ENCODE results near the gene SBF2.

Gene SBF2

DNA sequence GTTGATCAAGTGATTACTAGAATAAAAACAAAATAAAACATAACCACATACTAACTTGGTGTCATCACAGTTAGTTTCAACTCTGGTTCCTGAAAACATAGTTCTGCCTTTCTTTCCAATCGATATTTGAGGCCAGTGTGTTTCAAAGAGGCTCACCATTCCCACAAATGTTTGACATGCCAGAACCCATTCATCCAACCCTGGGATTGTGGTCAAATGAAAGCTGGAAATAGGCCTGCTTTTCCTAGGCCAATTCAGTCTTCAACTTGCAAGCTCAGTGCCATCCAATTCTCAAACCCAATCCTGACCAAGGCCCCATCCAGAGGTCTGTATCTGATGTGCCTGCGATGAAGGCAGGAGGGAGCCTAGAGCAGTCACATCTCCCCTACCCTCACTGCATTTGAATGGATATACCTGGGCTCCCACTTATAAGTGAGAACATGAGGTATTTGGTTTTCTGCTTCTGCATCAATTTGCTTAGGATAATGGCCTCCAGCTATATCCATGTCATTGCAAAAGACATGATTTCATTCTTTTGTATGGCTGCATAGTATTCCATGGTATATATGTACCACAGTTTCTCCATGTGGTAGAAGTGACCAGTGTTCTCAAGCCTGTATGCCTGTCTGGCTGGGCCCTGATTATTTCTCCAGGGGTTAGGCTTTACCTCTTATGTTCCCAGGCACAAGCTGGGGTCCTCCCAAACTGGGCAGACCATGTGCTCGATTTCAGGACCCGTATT lies 486.9 kb downstream of the SBF2 start:
- no peak overlapping the region for H3K4me3 ChIP-seq (ENCODE audit: low read length)
- TF ChIP-seq CTCF (IDR thresholded peaks at IDR 0.05; ENCODE audit: insufficient read depth, low read depth, low read length, missing control alignments), result no peak
- DNase-seq (ENCODE audit: low read depth), result no peak

- H3K4me3 ChIP-seq (ENCODE audit: low read length), result no peak overlapping the region
- no peak for TF ChIP-seq CTCF (IDR thresholded peaks at IDR 0.05; ENCODE audit: insufficient read depth, low read depth, low read length, missing control alignments)
These were observed 489.6 kb downstream of the SBF2 start for GRCh38 chr11:9804419-9804902.

DNA sequence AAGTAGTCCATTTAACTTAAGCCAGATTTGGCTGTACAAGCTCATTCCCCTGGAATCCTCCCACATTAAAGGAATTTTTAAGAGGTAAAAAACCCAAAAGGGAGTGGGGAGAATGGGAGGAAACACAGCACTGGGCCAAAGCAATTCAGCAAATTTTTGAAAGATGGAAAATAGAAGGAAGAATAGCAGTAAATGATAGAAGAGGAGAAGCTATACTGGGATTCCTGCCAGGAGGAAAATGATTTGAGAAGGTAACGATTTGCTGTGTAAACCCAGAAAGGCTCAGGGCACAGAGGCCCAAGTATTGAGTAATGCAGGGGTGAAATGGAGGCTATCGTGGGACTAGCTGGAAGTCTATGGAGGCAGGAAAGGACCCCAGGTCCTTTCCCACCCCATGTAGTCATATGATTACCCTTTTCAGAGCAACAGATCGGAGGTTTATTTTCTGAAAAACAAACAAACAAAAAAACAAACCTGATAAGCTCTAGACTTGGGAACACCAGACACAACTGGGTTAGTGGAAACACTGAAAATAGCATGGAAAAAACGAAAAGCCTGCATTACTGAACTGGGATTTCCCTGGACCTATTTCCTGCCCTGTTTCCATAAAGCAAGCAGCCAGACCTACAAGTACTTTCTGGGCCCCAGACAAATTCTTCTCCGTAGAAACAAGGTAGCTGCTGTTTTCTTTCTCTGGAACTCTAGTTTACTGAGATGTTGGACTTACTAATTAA lies 490.2 kb downstream of the SBF2 start:
- peak; percentile 21 for DNase-seq (ENCODE audit: low read depth)
- TF ChIP-seq CTCF (IDR thresholded peaks at IDR 0.05; ENCODE audit: insufficient read depth, low read depth, low read length, missing control alignments), result no peak
- no peak overlapping the region for H3K4me3 ChIP-seq (ENCODE audit: low read length)

More at GRCh38 chr11:9804419-9804902, 489.6 kb downstream of the SBF2 start:
- no peak for DNase-seq (ENCODE audit: low read depth)

- no peak for TF ChIP-seq CTCF (IDR thresholded peaks at IDR 0.05; ENCODE audit: insufficient read depth, low read depth, low read length, missing control alignments)
- no peak overlapping the region for H3K4me3 ChIP-seq (ENCODE audit: low read length)
- peak; percentile 83 for DNase-seq (ENCODE audit: low read depth)
These were observed 491.6 kb downstream of the SBF2 start for GRCh38 chr11:9802291-9802861.

DNA sequence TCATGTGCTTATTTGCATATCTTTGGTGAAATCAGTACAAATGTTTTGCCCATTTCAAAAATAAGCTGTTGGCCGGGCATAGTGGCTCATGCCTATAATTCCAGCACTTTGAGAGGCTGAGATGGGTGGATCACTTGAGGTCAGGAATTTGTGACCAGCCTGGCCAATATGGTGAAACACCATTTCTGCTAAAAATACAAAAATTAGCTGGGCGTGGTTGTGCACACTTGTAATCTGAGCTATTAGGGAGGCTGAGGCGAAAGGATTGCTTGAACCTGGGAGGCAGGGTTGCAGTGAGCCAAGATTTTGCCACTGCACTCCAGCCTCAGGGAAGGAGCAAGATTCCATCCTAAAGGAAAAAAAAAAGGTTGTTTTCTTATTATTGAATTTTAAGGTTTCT lies 494.1 kb downstream of the SBF2 start:
- no peak for DNase-seq (ENCODE audit: low read depth)
- no peak for TF ChIP-seq CTCF (IDR thresholded peaks at IDR 0.05; ENCODE audit: insufficient read depth, low read depth, low read length, missing control alignments)
- no peak overlapping the region for H3K4me3 ChIP-seq (ENCODE audit: low read length)

DNA sequence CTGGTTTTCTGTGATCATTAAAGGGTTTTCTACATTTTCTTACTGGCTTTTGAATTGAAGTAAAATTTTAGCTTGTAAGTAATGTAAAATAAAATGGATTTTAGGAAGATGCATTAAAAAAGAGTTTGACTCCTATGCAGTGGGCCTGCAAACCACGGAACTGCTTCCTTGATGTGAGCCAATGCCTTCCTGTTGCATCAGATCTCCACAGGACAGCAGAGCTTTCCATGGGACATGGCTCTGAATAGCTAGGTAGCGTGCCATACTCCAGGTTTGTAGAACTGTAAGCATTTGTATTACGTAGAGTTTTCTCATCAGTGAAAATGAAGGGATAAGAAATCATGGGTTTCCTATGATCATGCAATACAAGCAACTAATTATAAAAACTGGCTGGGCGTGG lies 496.7 kb downstream of the SBF2 start:
- no peak for DNase-seq (ENCODE audit: low read depth)
- no peak for TF ChIP-seq CTCF (IDR thresholded peaks at IDR 0.05; ENCODE audit: insufficient read depth, low read depth, low read length, missing control alignments)
- no peak overlapping the region for H3K4me3 ChIP-seq (ENCODE audit: low read length)
